ENCODE measurements around the gene MESD. TPM values are rescaled to one million over a fixed set of nuclear protein-coding genes. Genes with fewer than 3 reads are reported as not detected.

Gene MESD
- total RNA-seq, 1 donor, result 24.2 TPM

DNA sequence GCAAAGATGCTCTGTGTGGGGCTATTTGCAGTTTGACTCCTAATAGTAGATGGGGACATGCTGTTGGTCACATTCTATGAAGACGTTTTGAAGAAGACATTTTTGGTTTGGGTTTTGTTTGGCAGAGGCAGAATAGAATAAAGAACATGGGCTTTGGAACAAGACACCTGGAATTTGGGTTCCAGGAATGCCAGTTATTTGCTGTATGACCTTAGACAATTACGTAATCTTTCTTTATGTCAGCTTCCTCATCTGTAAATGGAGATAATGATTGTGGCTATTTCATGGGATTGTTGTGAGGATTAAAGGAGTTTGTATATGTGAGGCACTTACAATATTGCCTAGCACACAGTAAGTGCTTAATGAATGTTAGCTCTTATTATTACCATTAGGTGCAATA is 91.6 kb downstream of the MESD start:
- DNase-seq (ENCODE audit: low read depth), result no peak
- no peak for TF ChIP-seq CTCF (IDR thresholded peaks at IDR 0.05; ENCODE audit: insufficient read depth, low read depth, low read length)
- no peak overlapping the region for H3K4me3 ChIP-seq (ENCODE audit: low read depth, low read length)

Small RNA genes lying within 50 kb of the gene (small RNA-seq; reads per million reads assigned to genes)
- gene MIR4514, result not detected

Other genes with a start within 250 kb of the MESD start
- 131 TPM in 2 replicates for gene CEMIP, start 210.4 kb downstream of the MESD start, total RNA-seq
- 13.4 and 15.8 TPM in 2 replicates for gene TLNRD1, start 11.1 kb upstream of the MESD start, total RNA-seq
- gene CFAP161, start 144.5 kb upstream of the MESD start, total RNA-seq, result 0.64 and 0.86 TPM in 2 replicates
- gene IL16, start 207.1 kb upstream of the MESD start, total RNA-seq, result 0.32 TPM in 1 of 2 replicates, not detected in the other

Data from fibroblast of villous mesenchyme (primary cell).